HepG2 (cell line): Measurements from ENCODE around the gene NOTCH2.
"Not testable (repeated sequence)": the region's sequence is repeated elsewhere in the genome, so short reads cannot be mapped to it uniquely, and the experiment has no call there.

Experiments
- CTCF ChIP-seq: sonication (generic); formaldehyde crosslinking; IDR thresholded peaks from 2 replicates; pipeline ENCODE4 v1.5.0; 2020; ENCODE audit warnings: mild to moderate bottlenecking, missing genetic modification reagents, moderate library complexity
- MEIS1 ChIP-seq: sonication (generic); formaldehyde crosslinking; IDR thresholded peaks from 2 replicates; pipeline ENCODE4 v1.9.0; 2021; ENCODE audit warnings: mild to moderate bottlenecking, missing genetic modification reagents, moderate library complexity, borderline replicate concordance
- ZNF274 ChIP-seq: sonication (generic); formaldehyde crosslinking; IDR thresholded peaks from 2 replicates; pipeline ENCODE4 v1.5.1; 2020; ENCODE audit warnings: mild to moderate bottlenecking, missing genetic modification reagents

DNA sequence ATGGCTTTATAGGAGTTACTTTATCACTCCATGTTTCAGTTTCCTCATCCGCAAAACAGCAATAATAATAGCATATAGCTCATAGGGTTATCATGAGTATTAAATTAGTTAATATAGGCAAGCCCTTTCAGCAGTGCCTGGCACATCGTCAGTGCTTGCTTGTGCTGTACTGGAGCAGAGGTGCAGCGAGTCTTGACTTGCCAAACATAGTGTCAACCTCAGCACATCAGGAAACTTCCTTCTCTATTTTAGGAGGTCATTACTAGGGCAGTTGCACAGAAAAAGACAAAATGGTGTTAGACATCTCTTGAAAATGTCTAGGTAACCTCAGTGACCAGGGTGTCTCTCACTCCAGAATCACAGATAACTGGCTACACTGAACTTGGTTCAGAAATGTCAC lies 34.3 kb upstream of the NOTCH2 start:
- not testable (repeated sequence) for TF ChIP-seq CTCF, MEIS1, ZNF274 (CRISPR knock-in tag)
